ENCODE results near the gene SLC1A3.

GRCh38 chr5:36706662-36707061 lies 100.3 kb downstream of the SLC1A3 start:
- TF ChIP-seq POLR2A (IDR thresholded peaks at IDR 0.05; ENCODE audit: extremely low read depth, insufficient read length) (no peak), CTCF (IDR thresholded peaks at IDR 0.05; ENCODE audit: low read depth, low read length) (no peak)

All from NB4 (cell line).